Medulla oblongata (tissue), 1 donor: ENCODE results near the gene KCNMA1.

Experiments
- DNase-seq: peaks from one replicate; pipeline ENCODE4 v3.0.0-alpha.2; 2015; ENCODE audit errors: extremely low spot score

The KCNMA1 gene

DNA sequence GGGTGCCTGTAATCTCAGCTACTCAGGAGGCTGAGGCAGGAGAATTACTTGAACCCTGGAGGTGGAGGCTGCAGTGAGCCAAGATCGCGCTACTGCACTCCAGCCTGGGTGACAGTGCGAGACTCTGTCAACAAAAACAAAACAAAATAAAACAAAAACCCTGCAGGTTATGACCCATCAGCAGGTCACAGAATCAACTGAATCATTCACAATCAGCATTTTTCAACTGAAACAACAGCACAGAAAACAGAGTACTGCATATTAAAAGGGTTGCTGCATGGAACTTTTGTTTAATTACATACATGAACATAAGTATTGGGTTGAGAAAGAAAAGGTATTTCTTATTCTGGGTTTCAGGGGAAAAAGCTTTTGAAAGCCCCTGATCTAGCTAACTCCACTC lies 77.6 kb downstream of the KCNMA1 start:
- no peak for DNase-seq

DNA sequence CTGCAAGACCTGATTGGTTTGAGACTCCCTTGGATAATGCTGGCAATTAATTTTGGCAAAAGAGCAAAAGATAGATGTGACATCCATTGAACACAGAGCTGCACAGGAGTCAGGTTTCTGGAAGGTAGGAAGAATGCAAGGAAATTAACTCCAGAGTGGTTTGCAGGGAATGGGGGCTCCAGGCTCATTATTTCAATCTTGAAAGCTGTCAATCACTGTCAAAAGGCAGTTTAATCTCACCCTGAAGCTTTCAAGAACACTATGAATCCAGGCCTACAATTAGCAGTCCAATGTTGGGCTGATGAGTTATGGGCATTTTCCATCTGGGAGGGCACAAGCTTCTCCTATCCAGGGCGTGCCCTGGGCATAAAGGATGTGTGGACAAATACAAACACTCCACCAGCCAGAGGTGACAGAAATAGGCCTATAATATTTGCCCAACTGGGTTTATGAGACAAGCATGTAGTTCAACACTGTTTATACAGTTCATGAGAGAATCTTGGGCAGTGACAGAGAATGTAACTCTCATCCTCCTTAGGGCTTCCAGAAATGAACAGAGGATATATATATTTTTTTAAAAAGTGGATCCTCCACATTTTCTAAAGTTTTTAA lies 80.5 kb downstream of the KCNMA1 start:
- no peak for DNase-seq

DNA sequence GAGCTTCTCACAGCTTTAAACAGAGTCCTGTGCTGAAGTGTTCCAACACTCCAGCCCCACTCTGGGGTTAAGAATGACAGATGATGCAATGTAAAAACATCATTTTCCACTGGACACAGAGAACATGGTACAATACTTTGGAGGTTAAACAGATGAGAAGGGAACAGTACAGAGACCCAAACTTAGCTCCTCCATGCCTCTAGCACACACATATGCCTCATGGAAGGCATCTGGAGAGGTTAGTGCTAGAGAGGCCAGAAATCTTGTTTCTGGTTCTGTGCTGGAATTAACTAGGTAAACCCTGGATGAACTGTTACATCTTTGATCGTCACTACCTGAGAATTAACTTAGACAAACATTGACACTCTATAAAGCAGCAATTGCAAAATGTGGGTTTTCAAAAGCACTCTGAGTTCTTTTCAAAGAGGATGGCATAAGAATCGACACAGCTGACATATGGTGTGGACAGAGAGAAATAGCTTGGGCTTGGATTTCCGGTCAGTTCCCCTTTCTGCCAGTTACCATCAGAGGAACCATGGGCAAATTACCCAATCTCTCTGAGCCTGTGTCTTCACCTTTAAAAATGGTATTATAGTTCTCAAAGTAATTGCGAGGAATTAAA lies 81.9 kb downstream of the KCNMA1 start:
- DNase-seq = peak; percentile 65

DNA sequence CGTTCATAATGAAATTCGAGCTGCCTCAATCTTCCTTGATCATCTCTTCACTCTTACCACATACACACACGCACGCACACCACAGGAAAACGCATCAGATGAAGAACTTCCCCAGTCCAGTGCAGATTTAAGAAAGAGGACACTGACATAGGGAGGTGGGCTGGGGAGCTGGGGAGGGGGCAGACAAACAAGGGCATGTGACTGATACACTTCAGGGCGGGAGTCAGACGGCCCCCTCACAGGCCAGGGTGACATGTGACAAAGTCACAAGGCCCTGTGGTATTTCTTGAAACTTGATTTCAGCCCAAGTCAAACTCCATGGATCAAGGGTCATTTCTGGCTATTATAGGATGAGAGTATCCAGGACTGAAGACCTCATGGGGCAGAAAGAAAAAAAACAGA lies 82.6 kb downstream of the KCNMA1 start:
- DNase-seq = peak; percentile 61

DNA sequence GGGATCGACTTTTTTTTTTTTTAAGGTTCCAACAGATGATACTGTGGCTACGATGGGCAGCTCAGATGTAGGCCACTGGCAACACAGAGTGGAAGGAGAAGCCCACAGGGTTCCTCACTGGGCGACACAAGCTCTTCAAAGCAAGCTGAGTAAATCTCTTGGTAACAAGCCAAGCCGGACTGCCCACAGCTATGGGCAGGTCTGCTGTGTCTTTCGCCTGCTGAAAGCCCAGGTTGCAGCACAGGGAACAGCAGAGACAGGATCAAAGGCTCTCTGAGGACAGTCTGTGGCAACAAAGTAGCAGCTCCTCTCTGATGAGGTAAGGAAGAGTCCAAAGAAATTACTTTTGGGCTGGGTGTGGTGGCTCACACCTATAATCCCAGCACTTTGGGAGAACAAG lies 83.6 kb downstream of the KCNMA1 start:
- no peak for DNase-seq

DNA sequence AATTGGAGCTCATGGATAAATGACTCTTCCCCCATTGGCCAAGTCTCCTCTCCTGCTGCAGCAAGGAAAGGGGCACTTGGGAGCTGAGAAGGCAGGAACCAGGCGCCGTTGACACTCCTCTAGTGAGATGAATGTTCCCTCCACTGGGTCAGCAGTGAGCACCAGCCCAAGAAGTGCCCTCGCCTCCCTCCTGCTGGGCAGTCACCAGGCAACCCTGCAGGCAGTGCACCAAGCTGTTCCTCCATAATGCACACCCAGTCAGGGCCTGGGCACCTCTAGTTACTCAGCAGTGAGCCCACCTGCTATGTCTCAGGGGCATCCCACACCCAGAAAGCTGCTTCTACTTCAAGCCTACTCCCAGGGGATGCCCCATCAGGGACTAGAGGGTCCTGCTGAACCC lies 84.3 kb downstream of the KCNMA1 start:
- no peak for DNase-seq

DNA sequence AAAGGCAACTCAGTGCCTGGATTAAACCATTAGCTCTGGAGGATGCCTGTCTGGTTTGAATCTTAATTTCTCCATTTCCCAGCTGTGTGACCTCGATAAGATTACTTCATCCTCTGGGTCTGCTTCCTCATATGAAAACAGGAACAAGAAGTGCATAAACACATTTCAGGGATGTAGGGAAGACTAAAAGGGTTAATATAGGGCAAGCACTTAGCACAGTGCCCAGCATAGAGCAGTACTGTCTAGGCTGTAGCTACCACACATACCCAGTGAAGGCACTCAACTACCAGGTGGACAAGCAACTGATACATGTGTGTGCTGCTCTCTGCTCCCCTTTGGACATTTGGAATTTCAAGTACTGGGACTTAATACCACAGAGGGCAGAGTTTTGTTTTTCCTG lies 85.4 kb downstream of the KCNMA1 start:
- DNase-seq = peak; percentile 34

DNA sequence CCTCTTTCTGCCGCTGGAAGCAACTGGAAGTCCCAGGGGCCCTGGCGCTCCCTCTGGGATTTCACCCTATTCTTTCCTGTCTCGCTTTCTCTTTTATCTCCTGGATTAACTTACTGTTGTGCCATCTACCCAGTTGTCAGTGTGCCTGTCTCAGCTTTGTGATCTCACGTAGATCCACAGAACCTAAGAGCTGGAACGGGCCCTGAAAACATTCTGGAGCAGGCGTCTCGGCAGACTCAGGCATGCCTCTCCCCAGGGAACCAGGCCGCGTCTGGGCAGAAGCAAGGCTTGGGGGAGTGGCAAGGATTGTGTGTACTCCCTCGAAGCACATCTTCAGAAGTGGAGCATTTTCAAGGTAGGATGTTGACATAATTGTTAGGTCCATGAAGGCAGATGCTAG lies 87.2 kb downstream of the KCNMA1 start:
- no peak for DNase-seq

DNA sequence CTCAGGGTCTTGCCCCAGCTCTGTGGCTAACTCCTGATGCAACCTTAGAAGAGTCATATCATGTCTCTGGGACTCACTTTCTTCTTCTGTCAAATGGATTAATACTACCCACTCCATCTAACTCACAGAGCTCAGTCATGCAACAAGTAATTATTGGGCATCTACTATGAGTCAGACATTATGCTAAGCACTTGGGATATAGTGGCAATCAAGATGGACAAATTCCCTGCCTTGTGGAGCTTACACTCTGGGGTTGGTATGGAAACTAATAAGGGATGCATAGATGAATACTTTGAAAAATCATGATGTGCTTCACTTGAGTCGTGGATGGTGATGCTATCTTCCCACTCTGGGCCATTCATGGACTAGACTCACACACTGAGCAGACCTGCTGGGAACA lies 88.9 kb downstream of the KCNMA1 start:
- DNase-seq = no peak

DNA sequence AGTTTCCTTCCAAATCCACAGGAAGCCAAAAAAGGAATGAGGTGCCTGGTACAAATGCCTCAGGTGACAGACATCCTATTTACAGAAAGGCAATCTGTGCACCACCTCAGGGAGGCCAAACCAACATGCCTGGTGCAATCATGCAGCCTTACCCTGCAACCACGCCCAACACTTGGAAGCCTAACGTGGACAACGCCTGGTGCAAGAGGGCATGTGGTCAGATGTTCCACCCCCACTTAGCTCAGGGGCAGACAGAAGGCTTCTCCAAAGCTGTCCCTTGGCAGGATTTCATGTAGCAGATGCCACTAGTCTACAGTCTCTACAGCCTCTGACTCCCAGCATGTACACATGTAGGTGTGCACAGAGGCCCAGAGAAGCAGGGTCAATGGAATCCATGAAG lies 89.5 kb downstream of the KCNMA1 start:
- DNase-seq = no peak

DNA sequence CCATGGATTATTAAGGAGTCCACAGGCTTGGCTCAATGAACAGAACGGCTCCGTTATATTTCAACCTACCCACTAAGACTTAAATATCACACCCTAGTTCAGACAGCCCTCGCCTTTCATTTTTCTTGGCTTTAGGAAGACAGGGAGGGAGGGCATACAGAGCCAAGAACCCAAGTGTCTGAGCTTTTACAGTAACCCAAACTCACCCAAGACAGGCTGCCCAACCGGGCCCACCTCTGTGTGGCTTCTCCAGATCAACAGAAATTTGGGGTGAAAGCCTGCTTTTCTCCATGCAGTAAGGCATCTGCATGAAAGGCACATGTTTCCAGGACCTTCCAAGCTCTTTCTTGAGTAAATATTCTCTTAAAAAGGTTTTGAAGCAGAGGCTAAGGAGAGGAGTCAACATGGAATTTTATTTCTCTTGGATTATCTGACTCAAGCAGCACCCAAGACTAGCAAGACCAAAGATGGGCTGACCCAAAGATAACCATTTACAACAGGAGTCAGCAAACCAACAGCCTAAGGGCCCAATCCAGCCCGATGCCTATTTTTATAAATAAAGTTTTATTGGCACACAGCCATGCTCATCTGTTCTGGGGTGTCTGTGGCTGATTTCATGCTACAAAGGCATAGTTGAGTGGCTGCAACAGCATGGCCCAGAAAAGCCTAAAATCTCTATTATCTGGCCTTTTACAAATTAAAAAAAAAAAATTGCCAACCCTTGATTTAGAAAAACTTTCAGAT lies 90.1 kb downstream of the KCNMA1 start:
- DNase-seq = no peak

DNA sequence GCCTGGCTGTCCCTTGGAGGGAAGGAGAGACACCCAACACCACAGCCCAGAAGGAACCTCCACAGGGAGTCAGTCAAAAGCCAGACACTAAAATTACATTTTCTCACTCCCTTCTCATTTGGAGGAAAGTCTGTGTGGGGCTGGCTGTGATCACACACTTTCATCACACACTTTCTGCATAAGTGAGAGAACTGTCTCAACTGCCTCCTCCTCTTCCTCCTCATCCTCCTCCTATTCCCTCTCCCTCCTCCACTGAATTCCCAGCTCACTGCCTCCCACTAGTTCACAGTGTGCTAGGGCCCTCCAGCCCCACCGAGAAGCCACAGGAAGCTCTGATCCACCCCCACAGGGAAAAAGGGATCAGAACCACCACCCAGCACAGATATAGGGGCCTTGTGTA lies 91.6 kb downstream of the KCNMA1 start:
- no peak for DNase-seq

DNA sequence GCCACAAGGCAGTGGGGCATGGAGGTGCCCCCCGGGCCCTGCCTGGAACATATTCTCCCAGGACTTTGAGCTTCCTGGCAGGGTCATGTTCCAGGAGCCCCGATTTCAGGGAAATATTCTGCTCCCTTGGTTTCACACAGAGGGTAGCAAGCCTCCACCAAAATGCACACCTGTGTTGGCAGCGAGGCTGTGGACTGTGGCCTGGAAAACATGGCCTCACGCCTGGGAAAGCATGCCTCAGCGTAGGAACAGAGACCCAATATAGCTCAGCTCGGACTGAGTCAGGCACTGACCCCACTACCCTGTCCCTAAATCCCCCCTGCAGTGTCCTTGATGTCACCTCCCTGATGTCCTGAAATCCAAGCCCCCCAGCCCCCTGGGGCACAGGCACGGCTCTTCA lies 92.0 kb downstream of the KCNMA1 start:
- no peak for DNase-seq

DNA sequence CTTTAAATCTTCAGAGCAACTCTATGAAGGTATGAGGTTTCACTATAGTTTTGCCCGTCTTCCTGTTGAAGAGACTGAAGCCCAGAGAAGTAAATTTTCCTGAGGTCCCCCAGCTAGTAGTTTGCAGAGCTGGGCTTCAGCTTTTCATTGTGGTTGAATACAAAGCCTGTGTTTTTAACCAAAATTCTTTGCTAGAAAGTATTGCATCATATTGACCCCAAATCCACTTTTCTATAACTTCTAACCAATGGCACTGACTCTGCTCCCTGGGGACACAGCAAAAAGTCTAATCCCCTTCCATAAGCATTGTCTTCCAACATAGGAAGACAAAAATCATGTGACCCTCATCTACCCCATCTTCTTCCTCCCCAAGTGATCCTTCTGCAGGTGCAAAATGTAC lies 93.0 kb downstream of the KCNMA1 start:
- DNase-seq = no peak

DNA sequence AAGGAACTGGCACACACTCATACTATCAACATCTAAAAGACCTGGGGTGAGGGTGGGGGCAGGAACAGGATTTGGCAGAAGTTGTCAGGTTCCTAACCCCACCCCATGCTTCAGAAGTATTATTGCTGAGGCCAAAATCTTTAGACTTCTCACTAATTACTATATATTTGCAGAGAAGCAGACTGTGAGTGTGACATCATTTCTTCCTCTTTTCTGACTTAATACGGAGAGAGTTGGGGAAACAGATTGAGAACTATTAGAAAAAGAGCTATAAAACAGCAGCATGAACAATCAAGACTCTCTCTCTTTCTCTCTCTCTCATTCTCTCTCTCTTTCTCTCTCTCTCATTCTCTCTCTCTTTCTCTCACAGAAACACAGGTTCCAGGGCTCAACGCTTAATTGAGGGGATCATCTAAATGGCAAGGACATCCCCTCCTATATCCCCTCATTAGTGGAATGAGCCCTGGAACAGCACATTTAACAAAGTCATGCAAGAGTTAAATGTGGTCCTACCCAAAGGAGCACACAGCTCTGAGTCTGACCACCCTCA lies 94.8 kb downstream of the KCNMA1 start:
- no peak for DNase-seq

DNA sequence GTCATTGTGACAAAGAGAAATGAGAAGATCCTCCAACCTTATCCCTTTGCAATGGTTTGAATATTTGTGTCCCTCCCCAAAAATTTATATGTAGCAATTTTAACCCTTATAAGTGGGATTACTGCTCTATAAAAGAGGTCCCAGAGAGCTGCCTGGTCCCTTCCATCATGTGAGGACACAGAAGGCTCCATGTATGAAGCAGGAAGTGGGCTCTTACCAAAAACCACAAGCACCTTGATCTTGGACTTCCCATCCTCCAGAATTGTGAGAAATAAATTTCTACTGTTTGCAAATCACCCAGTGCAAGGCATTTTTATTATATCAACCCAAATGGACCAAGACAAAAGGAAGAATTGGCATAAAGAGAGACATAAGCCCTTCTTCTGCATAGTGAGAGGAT lies 95.7 kb downstream of the KCNMA1 start:
- no peak for DNase-seq

DNA sequence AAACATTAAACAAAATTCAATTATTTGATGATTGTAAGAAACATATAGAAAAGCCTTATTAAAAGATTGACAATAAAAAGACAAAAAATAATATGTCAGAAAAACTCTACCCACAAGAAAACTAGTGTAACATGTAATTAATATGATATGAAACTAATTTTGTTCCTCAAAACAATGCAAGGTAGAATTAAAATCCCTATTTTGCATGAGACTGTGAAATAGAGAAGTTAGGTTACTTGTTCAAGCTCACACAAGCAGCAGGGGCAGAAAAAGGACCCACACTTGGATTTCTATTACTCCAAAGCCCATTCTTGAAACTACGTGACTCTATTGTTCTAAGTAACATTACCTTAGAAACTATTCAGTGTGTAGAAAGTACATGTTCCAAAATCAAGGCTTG lies 96.4 kb downstream of the KCNMA1 start:
- no peak for DNase-seq

DNA sequence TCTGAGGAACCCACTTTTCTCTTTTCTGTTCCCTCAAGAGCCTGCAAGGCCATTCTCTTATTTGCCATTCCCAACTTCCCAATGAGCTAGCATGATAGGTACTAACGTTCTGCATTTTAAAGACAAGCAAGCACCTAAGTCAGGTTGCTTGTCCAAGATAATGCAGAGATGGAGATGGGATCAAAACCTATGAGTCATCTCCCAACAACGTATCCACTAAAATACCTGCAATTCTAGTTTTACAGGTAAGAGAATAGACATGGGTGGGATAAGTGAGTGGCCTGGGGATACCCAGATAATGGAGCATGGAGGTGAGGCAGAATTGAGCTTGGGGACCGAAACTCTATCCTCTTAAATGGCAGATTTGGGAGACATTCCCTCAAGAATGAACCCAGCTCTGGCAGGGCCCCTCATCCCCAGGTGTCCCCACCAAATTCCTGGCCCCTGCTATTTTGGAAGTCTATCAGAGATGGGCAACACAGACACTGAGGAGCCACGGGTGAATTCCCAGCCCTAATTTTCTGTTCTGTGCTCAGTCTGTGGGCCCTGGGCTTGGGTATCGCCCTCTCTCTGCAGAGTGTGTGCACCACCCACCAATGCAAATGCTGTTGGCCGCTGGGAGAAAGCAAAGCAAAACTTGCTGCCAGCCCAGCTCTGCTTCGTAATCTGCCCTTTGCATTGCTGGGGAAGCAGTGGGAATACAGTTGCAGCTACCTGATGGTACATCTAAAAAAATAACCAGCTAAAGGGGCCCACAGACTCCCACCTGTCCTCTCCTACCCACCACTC lies 98.3 kb downstream of the KCNMA1 start:
- no peak for DNase-seq

DNA sequence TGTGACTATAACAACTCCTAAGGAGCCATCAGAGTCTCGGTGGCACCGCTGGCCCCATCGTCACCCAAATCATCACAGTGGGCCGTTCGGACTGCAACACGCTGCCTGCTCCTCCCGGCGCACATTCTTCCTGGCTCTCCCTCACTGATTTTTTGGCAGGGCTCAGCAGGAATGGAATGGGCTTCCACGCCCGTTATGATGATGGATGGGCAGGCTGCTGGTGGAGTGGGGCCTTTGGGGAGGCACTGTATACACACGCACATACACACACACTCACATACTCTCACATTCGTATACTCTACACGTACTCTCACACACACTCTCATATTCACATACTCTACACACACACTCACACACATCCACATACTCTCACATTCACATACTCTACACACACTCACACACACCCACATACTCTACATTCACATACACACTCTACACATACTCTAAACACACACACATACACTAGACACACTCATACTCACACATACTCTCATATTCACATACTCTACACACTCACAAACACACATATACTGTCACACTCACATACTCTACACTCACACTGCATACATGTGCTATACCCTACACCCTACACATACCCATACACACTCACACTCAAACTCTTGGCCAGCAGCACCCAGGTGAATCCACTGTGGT lies 99.8 kb downstream of the KCNMA1 start:
- no peak for DNase-seq

DNA sequence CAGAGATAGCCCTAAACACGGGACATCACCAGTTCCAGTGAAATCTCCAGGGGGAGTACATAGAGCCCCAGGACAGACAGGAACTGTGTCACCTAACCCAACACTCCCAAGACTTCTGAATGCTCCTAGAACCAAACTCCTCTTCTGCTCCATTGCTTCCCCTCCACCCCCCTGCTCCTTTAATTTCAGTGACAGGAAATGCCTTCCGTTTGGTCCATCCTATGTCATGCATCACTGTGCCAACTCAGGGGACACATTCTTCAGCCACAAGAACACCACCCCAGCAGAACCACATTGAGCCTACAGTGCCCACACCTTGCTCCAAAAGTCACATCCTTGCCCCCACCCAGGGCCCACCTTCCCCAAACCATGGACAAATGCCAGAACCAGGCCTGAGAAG lies 100.5 kb downstream of the KCNMA1 start:
- no peak for DNase-seq

DNA sequence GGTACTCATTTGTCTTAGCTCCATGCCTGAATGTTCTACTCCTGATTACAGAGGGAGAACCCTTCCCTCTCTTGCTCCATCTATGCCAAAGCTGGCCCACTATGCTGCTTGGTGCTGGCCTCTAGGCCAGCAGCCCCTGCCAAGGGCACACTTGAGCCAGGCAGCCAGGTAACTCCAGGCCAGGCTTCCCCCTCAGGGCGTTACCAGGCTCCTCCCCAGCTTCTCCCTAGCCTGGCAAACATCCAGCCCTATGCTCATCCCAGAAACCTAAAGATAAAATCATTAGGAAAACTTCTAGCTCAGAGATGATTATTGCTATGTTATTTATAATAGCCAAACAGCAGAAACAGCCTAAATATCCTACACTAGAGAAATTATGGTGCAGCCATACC lies 103.7 kb downstream of the KCNMA1 start:
- no peak for DNase-seq
